Measurements from ENCODE around the gene BIRC7. TPM values are rescaled to one million over a fixed set of nuclear protein-coding genes. Genes with fewer than 3 reads are reported as not detected.

BIRC7 gene
- total and polyA plus RNA-seq, 8 donors, result 0.09 TPM; not detected in 7

DNA sequence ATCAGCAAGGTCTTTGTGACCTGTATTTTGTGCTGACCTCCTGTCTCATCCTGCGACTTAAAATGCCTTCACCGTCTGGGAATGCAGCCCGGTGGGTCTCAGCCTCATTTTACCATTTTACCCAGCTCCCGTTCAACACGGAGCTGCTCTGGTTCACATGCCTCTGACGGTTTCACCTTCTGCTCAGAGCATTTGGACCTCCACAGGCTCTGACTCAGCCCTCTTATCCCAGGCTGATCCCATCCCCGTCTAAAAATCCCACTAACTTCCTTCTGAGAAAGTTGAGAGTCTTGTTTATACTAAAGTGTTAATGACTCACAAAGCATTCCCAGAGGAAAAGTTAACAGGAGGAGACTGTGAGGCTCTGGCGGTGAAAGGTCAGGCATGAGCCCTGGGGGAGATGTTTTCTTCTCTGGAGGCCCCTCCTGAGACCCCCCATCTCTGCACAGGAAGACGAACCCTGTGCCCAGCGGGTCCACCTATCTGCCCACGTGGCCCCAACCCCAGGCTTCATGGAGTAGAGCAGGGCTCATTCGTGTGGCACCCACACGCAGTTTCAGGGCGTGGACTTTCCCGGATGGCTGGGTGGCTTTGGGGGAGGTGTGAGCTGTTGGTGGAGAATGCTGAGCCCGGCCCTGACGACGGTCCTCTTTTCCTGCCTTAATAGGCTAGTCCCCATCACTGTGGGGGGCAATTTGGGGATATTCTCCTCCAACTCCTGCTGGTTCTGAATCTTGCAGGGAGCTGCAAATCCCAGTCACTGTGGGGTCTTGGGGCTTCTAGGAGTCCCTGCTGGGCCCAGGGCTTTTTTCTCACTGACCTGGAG lies 3.3 kb upstream of the BIRC7 start:
- H3K9me3 ChIP-seq, result no peaks in the 10 kb centered on the region
- H3K36me3 ChIP-seq, result no peaks in the 10 kb centered on the region
- no peak for FAIRE-seq
- no peaks in the 10 kb centered on the region for H3K4me1 ChIP-seq
- no peak overlapping the region for H3K27ac ChIP-seq
- peak in 1 of 4 donors; percentile 19 for ATAC-seq
- intact Hi-C loops (cut with DNase I), result no loop called here
- H3K27me3 ChIP-seq, result peaks cover 0 to 3% (median 0%) of the 10 kb centered on the region in 4 donors
- TF ChIP-seq, protein P1, sequence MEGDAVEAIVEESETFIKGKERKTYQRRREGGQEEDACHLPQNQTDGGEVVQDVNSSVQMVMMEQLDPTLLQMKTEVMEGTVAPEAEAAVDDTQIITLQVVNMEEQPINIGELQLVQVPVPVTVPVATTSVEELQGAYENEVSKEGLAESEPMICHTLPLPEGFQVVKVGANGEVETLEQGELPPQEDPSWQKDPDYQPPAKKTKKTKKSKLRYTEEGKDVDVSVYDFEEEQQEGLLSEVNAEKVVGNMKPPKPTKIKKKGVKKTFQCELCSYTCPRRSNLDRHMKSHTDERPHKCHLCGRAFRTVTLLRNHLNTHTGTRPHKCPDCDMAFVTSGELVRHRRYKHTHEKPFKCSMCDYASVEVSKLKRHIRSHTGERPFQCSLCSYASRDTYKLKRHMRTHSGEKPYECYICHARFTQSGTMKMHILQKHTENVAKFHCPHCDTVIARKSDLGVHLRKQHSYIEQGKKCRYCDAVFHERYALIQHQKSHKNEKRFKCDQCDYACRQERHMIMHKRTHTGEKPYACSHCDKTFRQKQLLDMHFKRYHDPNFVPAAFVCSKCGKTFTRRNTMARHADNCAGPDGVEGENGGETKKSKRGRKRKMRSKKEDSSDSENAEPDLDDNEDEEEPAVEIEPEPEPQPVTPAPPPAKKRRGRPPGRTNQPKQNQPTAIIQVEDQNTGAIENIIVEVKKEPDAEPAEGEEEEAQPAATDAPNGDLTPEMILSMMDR (IDR thresholded peaks at IDR 0.05), result no peak
- DNase-seq, result peak in 1 of 6 donors; percentile 38
- WGBS, 2 donors, result 33 to 39% methylated on average over 18 of the region's 18 CpGs
- H3K4me3 ChIP-seq, result no peak overlapping the region

GRCh38 chr20:63233061-63233344 lies 2.7 kb upstream of the BIRC7 start:
- H3K27ac ChIP-seq, result no peak overlapping the region
- no peak for ATAC-seq
- WGBS, 2 donors, result 63 to 69% methylated on average over 3 of the region's 3 CpGs
- peaks cover 0 to 3% (median 0%) of the 10 kb centered on the region in 4 donors for H3K27me3 ChIP-seq
- no peak for DNase-seq
- H3K9me3 ChIP-seq, result no peaks in the 10 kb centered on the region
- H3K4me1 ChIP-seq, result no peaks in the 10 kb centered on the region
- no peaks in the 10 kb centered on the region for H3K36me3 ChIP-seq
- no peak for FAIRE-seq
- intact Hi-C loops (cut with DNase I), result no loop called here
- TF ChIP-seq, protein P1 (IDR thresholded peaks at IDR 0.05), result no peak
- H3K4me3 ChIP-seq, result no peak overlapping the region

DNA sequence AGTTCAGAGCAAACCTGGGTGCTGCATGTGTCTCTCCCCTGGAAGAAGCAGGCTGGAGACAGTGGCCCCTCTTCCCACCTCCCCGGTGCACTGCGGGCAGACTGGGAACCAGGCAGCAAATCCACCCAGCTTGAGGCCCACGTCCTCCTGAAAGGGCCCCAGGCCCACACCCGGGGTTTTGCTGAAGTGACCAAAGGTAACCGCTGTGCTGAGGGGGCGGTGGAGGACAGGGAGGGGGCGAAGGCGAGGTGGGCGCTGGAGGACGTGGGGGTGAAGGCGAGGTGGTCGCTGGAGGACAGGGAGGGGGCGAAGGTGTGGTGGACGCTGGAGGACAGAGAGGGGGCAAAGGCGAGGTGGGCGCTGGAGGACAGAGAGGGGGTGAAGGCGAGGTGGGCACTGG lies 1.8 kb upstream of the BIRC7 start:
- H3K36me3 ChIP-seq, result no peaks in the 10 kb centered on the region
- no peak overlapping the region for H3K4me3 ChIP-seq
- intact Hi-C loops (cut with DNase I), result no loop called here
- FAIRE-seq, result no peak
- peaks cover 0 to 3% (median 0%) of the 10 kb centered on the region in 4 donors for H3K27me3 ChIP-seq
- H3K27ac ChIP-seq, result no peak overlapping the region
- no peaks in the 10 kb centered on the region for H3K4me1 ChIP-seq
- H3K9me3 ChIP-seq, result no peaks in the 10 kb centered on the region
- DNase-seq, result no peak
- WGBS, 2 donors, result 65 to 78% methylated on average over 15 to 17 of the region's 17 CpGs
- TF ChIP-seq, protein P1 (IDR thresholded peaks at IDR 0.05), result no peak
- no peak for ATAC-seq

GRCh38 chr20:63234693-63235398 lies 859 bp upstream of the BIRC7 start:
- FAIRE-seq (no peak), ATAC-seq (peak; percentile 64 to 85 (median 72)), DNase-seq (peak in 5 of 6 donors; percentile 20 to 83 (median 56))
- H3K4me3 ChIP-seq, result no peak overlapping the region
- H3K27me3 ChIP-seq, result peaks cover 0 to 3% (median 0%) of the 10 kb centered on the region in 4 donors
- no peaks in the 10 kb centered on the region for H3K36me3 ChIP-seq
- TF ChIP-seq, protein P1 (IDR thresholded peaks at IDR 0.05), result peak in 3 of 4 donors; percentile 14 to 38 (median 18)
- no peak overlapping the region for H3K27ac ChIP-seq
- WGBS, 2 donors, result 6 to 9% methylated on average over 20 of the region's 20 CpGs
- intact Hi-C loops (cut with DNase I), result no loop called here
- no peaks in the 10 kb centered on the region for H3K4me1 ChIP-seq
- H3K9me3 ChIP-seq, result no peaks in the 10 kb centered on the region

All from pancreas (tissue), 10 donors.